Mesenchymal stem cell (in vitro differentiated cells and primary cell): Measurements from ENCODE around the gene ZDHHC13.

ENCODE experiments used
- DNase-seq: peaks from one replicate; pipeline ENCODE4 v3.0.0-alpha.2; 2013
- H2AFZ ChIP-seq: one replicate; pipeline ENCODE4 v1.6.1; 2013; ENCODE audit warnings: low read depth, mild to moderate bottlenecking, control low read depth, inconsistent platforms, low read length, moderate library complexity
- H2AK5ac ChIP-seq: 2 replicates; pipeline ENCODE4 v1.6.1; 2013; ENCODE audit warnings: low read length, moderate library complexity, mild to moderate bottlenecking, inconsistent platforms; ENCODE audit not compliant: severe bottlenecking
- H2BK120ac ChIP-seq: one replicate; pipeline ENCODE4 v1.6.1; 2013; ENCODE audit warnings: low read depth, mild to moderate bottlenecking, inconsistent platforms, low read length, moderate library complexity
- H2BK12ac ChIP-seq, 2 experiments: one replicate each; pipeline ENCODE4 v1.6.1; 2013; ENCODE audit warnings: inconsistent platforms in 2 of 2, low read length in 2 of 2, mild to moderate bottlenecking in 2 of 2, moderate library complexity in 2 of 2, control low read depth in 1 of 2
- H2BK15ac ChIP-seq: one replicate; pipeline ENCODE4 v1.6.1; 2013; ENCODE audit warnings: mild to moderate bottlenecking, low read depth, inconsistent platforms; ENCODE audit not compliant: poor library complexity, severe bottlenecking
- H2BK5ac ChIP-seq: 2 replicates; pipeline ENCODE4 v1.6.1; 2013; ENCODE audit warnings: low read depth, mild to moderate bottlenecking, low read length, control low read depth, inconsistent platforms; ENCODE audit not compliant: poor library complexity, severe bottlenecking
- H3K14ac ChIP-seq, 2 experiments: one replicate each; pipeline ENCODE4 v1.6.1; 2013; ENCODE audit warnings: inconsistent platforms in 2 of 2, low read length in 2 of 2, control low read depth in 1 of 2, mild to moderate bottlenecking in 1 of 2, moderate library complexity in 1 of 2
- H3K18ac ChIP-seq, 2 experiments: one replicate each; pipeline ENCODE4 v1.6.1; 2013; ENCODE audit warnings: inconsistent platforms in 2 of 2, low read length in 2 of 2, control low read depth in 1 of 2, low read depth in 1 of 2, mild to moderate bottlenecking in 1 of 2
- H3K23ac ChIP-seq, 2 experiments: one replicate each; pipeline ENCODE4 v1.6.1; 2013; ENCODE audit warnings: inconsistent platforms in 2 of 2, low read length in 2 of 2, mild to moderate bottlenecking in 2 of 2, moderate library complexity in 2 of 2, control low read depth in 1 of 2
- H3K27ac ChIP-seq: 2 replicates; pipeline ENCODE4 v1.5.1; 2013; ENCODE audit warnings: mild to moderate bottlenecking, moderate library complexity, low read length, control low read depth, inconsistent platforms; ENCODE audit not compliant: poor library complexity, severe bottlenecking
- H3K27me3 ChIP-seq, 2 experiments: 2 replicates each; pipeline versions ENCODE4 v1.6.1 to v1.7.0; 2013; ENCODE audit warnings: low read length in 2 of 2, mild to moderate bottlenecking in 2 of 2, moderate library complexity in 2 of 2, control low read depth in 1 of 2, inconsistent platforms in 1 of 2; ENCODE audit not compliant: control insufficient read depth in 1 of 2, insufficient read depth in 1 of 2
- H3K36me3 ChIP-seq, 2 experiments: 2 replicates each; pipeline versions ENCODE4 v1.6.1 to v1.7.0; 2013; ENCODE audit warnings: low read length in 2 of 2, control low read depth in 1 of 2, inconsistent platforms in 1 of 2, low read depth in 1 of 2, mild to moderate bottlenecking in 1 of 2; ENCODE audit not compliant: insufficient read depth in 2 of 2, control insufficient read depth in 1 of 2
- H3K4ac ChIP-seq, 2 experiments: one replicate each; pipeline ENCODE4 v1.6.1; 2013; ENCODE audit warnings: inconsistent platforms in 2 of 2, low read length in 2 of 2, mild to moderate bottlenecking in 2 of 2, moderate library complexity in 2 of 2, control low read depth in 1 of 2, low read depth in 1 of 2
- H3K4me1 ChIP-seq: 2 replicates; pipeline ENCODE4 v1.6.1; 2013; ENCODE audit warnings: low read depth, low read length, control low read depth; ENCODE audit not compliant: control insufficient read depth, insufficient read depth
- H3K4me2 ChIP-seq: 2 replicates; pipeline ENCODE4 v1.6.1; 2013; ENCODE audit warnings: low read length, mild to moderate bottlenecking, inconsistent platforms; ENCODE audit not compliant: poor library complexity, severe bottlenecking
- H3K4me3 ChIP-seq, 2 experiments: 2 replicates each; pipeline versions ENCODE4 v1.5.1 to v1.7.0; 2013; ENCODE audit warnings: low read length in 2 of 2, mild to moderate bottlenecking in 2 of 2, control low read depth in 1 of 2, low read depth in 1 of 2; ENCODE audit not compliant: insufficient read depth in 1 of 2
- H3K79me1 ChIP-seq: replicated peaks from 2 replicates; pipeline ENCODE4 v1.6.1; 2013; ENCODE audit warnings: mild to moderate bottlenecking, control low read depth, low read length, inconsistent platforms; ENCODE audit not compliant: poor library complexity, severe bottlenecking
- H3K9ac ChIP-seq: 2 replicates; pipeline ENCODE4 v1.7.0; 2013; ENCODE audit warnings: mild to moderate bottlenecking, low read length, moderate library complexity
- H3K9me3 ChIP-seq: 2 replicates; pipeline ENCODE4 v1.7.0; 2013; ENCODE audit warnings: mild to moderate bottlenecking, low read length; ENCODE audit not compliant: control insufficient read depth
- H4K8ac ChIP-seq: one replicate; pipeline ENCODE4 v1.6.1; 2013; ENCODE audit warnings: inconsistent platforms, mild to moderate bottlenecking, low read length, moderate library complexity
- H4K91ac ChIP-seq: one replicate; pipeline ENCODE4 v1.6.1; 2013; ENCODE audit warnings: mild to moderate bottlenecking, low read length, inconsistent platforms
- WGBS: methylation state at CpG from one replicate; pipeline ENCODE4 v1.1.7; 2013; ENCODE audit warnings: mixed read lengths; 5-methylcytosine and 5-hydroxymethylcytosine counted together

Gene ZDHHC13

DNA sequence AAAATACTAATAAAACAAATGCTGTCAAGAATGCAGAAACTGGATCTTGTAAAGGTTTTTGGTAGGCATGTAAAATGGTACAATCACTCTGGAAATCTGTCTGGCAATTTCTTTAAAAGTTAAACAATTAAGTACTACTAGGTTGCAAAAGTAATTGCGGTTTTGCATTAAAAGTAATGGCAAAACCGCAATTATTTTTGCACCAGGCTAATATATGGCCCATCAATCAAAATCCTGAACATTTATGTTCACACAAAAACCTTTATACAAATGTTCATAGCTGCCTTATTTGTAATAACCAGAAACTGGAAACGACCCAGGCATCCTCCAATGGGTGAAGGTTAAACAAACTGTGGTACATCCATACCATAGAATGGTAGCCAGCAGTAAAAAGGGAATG is 24.6 kb upstream of the ZDHHC13 start:
- no peak overlapping the region for H2AFZ ChIP-seq
- no peak overlapping the region for H3K4ac ChIP-seq
- H3K36me3 ChIP-seq, result no peaks in the 10 kb centered on the region
- DNase-seq, result no peak
- H3K79me1 ChIP-seq, result no peaks in the 10 kb centered on the region
- H2BK5ac ChIP-seq, result no peak overlapping the region
- no peak overlapping the region for H4K8ac ChIP-seq
- H3K4me1 ChIP-seq, result peaks cover 5% of the 10 kb centered on the region
- no peak overlapping the region for H2BK12ac ChIP-seq
- no peak overlapping the region for H3K4me3 ChIP-seq
- no peak overlapping the region for H2AK5ac ChIP-seq
- 89% methylated on average over 3 of the region's 3 CpGs for WGBS
- H4K91ac ChIP-seq, result no peak overlapping the region
- no peak overlapping the region for H3K23ac ChIP-seq
- H3K9ac ChIP-seq, result no peak overlapping the region
- no peak overlapping the region for H3K14ac ChIP-seq
- H3K9me3 ChIP-seq, result no peaks in the 10 kb centered on the region
- H3K18ac ChIP-seq, result no peak overlapping the region
- H3K4me2 ChIP-seq, result no peak overlapping the region
- H2BK120ac ChIP-seq, result no peak overlapping the region
- peaks cover 16 to 49% of the 10 kb centered on the region in 2 experiments for H3K27me3 ChIP-seq
- no peak overlapping the region for H2BK15ac ChIP-seq
- H3K27ac ChIP-seq, result no peak overlapping the region

DNA sequence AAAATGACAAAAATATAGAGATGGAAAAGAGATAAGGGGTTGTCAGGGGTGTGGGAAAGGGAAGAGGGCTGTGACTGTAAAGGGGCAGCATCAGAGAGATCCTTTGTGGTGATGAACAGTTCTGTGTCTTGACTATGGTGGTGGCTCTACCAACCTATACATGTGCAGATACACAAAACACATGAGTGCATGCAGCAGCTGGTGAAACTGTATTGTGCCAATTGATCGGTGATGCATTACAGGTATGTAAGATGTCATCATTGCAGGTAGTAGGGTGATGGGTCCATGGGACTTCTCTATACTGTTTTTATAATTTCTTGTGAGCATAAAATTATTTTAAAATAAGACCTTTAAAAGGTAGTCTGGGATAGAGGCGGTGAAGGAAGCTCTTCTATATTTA is 24.1 kb upstream of the ZDHHC13 start:
- Histone ChIP-seq H3K79me1 (no peaks in the 10 kb centered on the region), H4K91ac (no peak overlapping the region), H3K36me3 (no peaks in the 10 kb centered on the region), H2BK15ac (no peak overlapping the region), H3K18ac (no peak overlapping the region), H2BK5ac (no peak overlapping the region), H3K14ac (peak overlapping the region in 1 of 2 experiments; percentile 44), H3K27ac (no peak overlapping the region), H3K4me2 (no peak overlapping the region), H3K23ac (no peak overlapping the region), H3K4me3 (no peak overlapping the region), H3K9ac (no peak overlapping the region), H2AFZ (no peak overlapping the region), H2BK12ac (peak overlapping the region in 1 of 2 experiments; percentile 25), H3K4ac (no peak overlapping the region), H2AK5ac (no peak overlapping the region), H4K8ac (no peak overlapping the region), H2BK120ac (no peak overlapping the region), H3K4me1 (peaks cover 3% of the 10 kb centered on the region), H3K9me3 (no peaks in the 10 kb centered on the region), H3K27me3 (peaks cover 19 to 54% of the 10 kb centered on the region in 2 experiments)
- WGBS, result 40% methylated on average over 1 of the region's 2 CpGs
- no peak for DNase-seq

DNA sequence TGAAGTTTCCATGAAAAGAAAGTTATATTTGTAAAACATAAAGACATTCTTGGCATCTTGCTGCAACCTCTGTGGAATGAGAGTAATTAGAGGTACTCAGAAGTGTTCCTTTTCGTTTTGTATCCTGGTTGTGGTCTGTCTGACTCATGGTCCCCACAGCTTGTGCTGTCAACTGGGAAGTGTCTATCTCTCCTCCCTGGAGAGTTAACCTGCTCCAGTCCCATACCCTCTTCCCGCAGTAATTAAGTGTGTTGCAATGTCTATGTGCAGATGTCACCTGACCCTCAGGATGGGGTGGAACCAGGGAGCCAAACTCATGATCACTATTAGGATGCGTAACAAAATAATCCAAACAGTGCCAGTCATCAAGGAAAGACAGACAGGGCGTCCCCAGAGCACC is 23.0 kb upstream of the ZDHHC13 start:
- H3K36me3 ChIP-seq, result no peaks in the 10 kb centered on the region
- H4K91ac ChIP-seq, result no peak overlapping the region
- H2BK15ac ChIP-seq, result no peak overlapping the region
- no peak overlapping the region for H3K23ac ChIP-seq
- no peaks in the 10 kb centered on the region for H3K9me3 ChIP-seq
- no peak overlapping the region for H2BK120ac ChIP-seq
- no peaks in the 10 kb centered on the region for H3K79me1 ChIP-seq
- H2BK5ac ChIP-seq, result no peak overlapping the region
- no peak overlapping the region for H3K4me3 ChIP-seq
- no peak overlapping the region for H3K18ac ChIP-seq
- no peak overlapping the region for H4K8ac ChIP-seq
- no peak overlapping the region for H3K4ac ChIP-seq
- WGBS, result 14% methylated on average over 3 of the region's 4 CpGs
- H2BK12ac ChIP-seq, result no peak overlapping the region
- DNase-seq, result peak; percentile 66
- H3K27ac ChIP-seq, result no peak overlapping the region
- no peak overlapping the region for H3K9ac ChIP-seq
- peaks cover 3% of the 10 kb centered on the region for H3K4me1 ChIP-seq
- H2AFZ ChIP-seq, result no peak overlapping the region
- H3K14ac ChIP-seq, result no peak overlapping the region
- peaks cover 19 to 61% of the 10 kb centered on the region in 2 experiments for H3K27me3 ChIP-seq
- no peak overlapping the region for H2AK5ac ChIP-seq
- H3K4me2 ChIP-seq, result no peak overlapping the region

DNA sequence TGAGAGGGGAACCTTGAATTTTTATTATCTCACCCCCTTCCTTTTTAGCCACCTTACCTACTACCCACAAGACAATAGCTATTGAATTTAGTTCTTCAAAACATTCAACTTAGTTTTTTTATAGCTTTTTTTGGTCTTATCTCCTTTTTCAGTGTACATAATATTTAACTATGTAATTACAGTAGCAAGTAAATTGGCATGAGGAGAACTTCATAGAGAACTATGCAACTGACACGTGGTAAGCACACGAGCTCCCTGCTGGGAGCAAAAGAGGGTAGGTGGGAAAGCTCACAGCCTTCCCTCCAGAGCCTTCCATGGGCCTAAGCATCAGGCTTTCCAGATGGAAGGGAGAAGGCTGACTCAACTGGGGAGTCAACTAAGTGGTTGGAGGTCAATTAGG is 22.1 kb upstream of the ZDHHC13 start:
- Histone ChIP-seq H4K91ac (no peak overlapping the region), H3K14ac (no peak overlapping the region), H3K4me1 (peaks cover 3% of the 10 kb centered on the region), H2BK15ac (no peak overlapping the region), H3K4me2 (no peak overlapping the region), H3K9me3 (no peaks in the 10 kb centered on the region), H3K9ac (no peak overlapping the region), H3K36me3 (no peaks in the 10 kb centered on the region), H3K18ac (no peak overlapping the region), H3K27me3 (peaks cover 22 to 64% of the 10 kb centered on the region in 2 experiments), H2BK120ac (no peak overlapping the region), H3K4ac (no peak overlapping the region), H3K23ac (no peak overlapping the region), H3K79me1 (no peaks in the 10 kb centered on the region), H3K27ac (no peak overlapping the region), H4K8ac (no peak overlapping the region), H2AFZ (no peak overlapping the region), H2AK5ac (no peak overlapping the region), H2BK12ac (peak overlapping the region in 1 of 2 experiments; percentile 63), H2BK5ac (no peak overlapping the region), H3K4me3 (no peak overlapping the region)
- 47% methylated on average over 2 of the region's 2 CpGs for WGBS
- no peak for DNase-seq
